Gastrocnemius medialis (tissue), 4 donors: Measurements from ENCODE around the gene CSTB.

Source experiments
- CTCF ChIP-seq, 5 experiments: fragments of 450-650 bp in 3 of 5; fragments of 200-600 bp in 2 of 5; sonication (generic) in 2 of 5; IDR thresholded peaks in 4 of 5; conservative IDR thresholded peaks in 1 of 5; 1 replicate in 4 of 5; 2 replicates in 1 of 5; pipeline ENCODE4 v1.5.1; 2016 to 2019; ENCODE audit warnings: antibody characterized with exemption in 5 of 5, mild to moderate bottlenecking in 3 of 5, moderate library complexity in 3 of 5
- POLR2A ChIP-seq, 2 donors: fragments of 450-650 bp; IDR thresholded peaks; one replicate each; pipeline ENCODE4 v1.6.1; 2017; ENCODE audit warnings: antibody characterized with exemption in 2 of 2, mild to moderate bottlenecking in 2 of 2, moderate library complexity in 2 of 2

GRCh38 chr21:43754948-43755781 is 20.9 kb downstream of the CSTB start:
- TF ChIP-seq CTCF (IDR thresholded peaks at IDR 0.05 in 4 of 5, conservative IDR thresholded peaks at IDR 0.05 in 1 of 5) (no peak), POLR2A (IDR thresholded peaks at IDR 0.05) (no peak)
